ENCODE measurements around the gene UNG.
"Not testable (repeated sequence)": the region's sequence is repeated elsewhere in the genome, so short reads cannot be mapped to it uniquely, and the experiment has no call there.

The UNG gene

GRCh38 chr12:109097435-109098182 lies at the start of gene UNG:
Gene UNG, plus strand, starts transcription at chr12:109097597. Its CDS starts 83 bp downstream, at chr12:109097680.
- Histone ChIP-seq H3K4me1 (ENCODE audit: insufficient read depth, low read length) (peaks cover 7% of the 10 kb centered on the region; the same call in 1 of the 2 replicates), H3K4me3 (ENCODE audit: low read length) (peak within 1 kb of the TSS; percentile 95)

GRCh38 chr12:109048706-109049105 lies 48.7 kb upstream of the UNG start:
- not testable (repeated sequence) for H3K27me3 ChIP-seq (ENCODE audit: insufficient read depth, low read length); H3K36me3 ChIP-seq (ENCODE audit: insufficient read depth, low read depth, low read length); H3K27ac ChIP-seq (ENCODE audit: low read length); H3K9ac ChIP-seq (ENCODE audit: low read depth, low read length); H3K4me3 ChIP-seq (ENCODE audit: low read length); H3K9me3 ChIP-seq (ENCODE audit: insufficient read depth, low read depth, low read length); H3K4me1 ChIP-seq (ENCODE audit: insufficient read depth, low read length)

More at GRCh38 chr12:109097435-109098182, at the start of gene UNG:
- H3K36me3 ChIP-seq (ENCODE audit: insufficient read depth, low read depth, low read length), result peaks cover 41% of the 10 kb centered on the region
- H3K27ac ChIP-seq (ENCODE audit: low read length), result peak within 1 kb of the TSS; percentile 92
- peak within 1 kb of the TSS; percentile 96 for H3K9ac ChIP-seq (ENCODE audit: low read depth, low read length)
- peaks cover 6% of the 10 kb centered on the region; the same call in 1 of the 2 replicates for H3K27me3 ChIP-seq (ENCODE audit: insufficient read depth, low read length)
- no peaks in the 10 kb centered on the region for H3K9me3 ChIP-seq (ENCODE audit: insufficient read depth, low read depth, low read length)

GRCh38 chr12:109049794-109050193 lies 47.6 kb upstream of the UNG start:
- H3K9ac ChIP-seq (ENCODE audit: low read depth, low read length); H3K9me3 ChIP-seq (ENCODE audit: insufficient read depth, low read depth, low read length): not testable (repeated sequence)

GRCh38 chr12:109052097-109052413 lies 45.3 kb upstream of the UNG start:
- no peak overlapping the region for H3K27ac ChIP-seq (ENCODE audit: low read length)

More at GRCh38 chr12:109049794-109050193, 47.6 kb upstream of the UNG start:
- H3K4me1 ChIP-seq (ENCODE audit: insufficient read depth, low read length); H3K36me3 ChIP-seq (ENCODE audit: insufficient read depth, low read depth, low read length); H3K4me3 ChIP-seq (ENCODE audit: low read length); H3K27me3 ChIP-seq (ENCODE audit: insufficient read depth, low read length); H3K27ac ChIP-seq (ENCODE audit: low read length): not testable (repeated sequence)

GRCh38 chr12:109052414-109053323 lies 44.7 kb upstream of the UNG start, which contains the start of gene USP30:
Gene USP30, plus strand, starts transcription at chr12:109052576. Its CDS starts 103 bp downstream, at chr12:109052679.
- H3K9me3 ChIP-seq (ENCODE audit: insufficient read depth, low read depth, low read length), result no peaks in the 10 kb centered on the region
- H3K36me3 ChIP-seq (ENCODE audit: insufficient read depth, low read depth, low read length), result no peaks in the 10 kb centered on the region; the same call in 1 of the 2 replicates
- H3K4me3 ChIP-seq (ENCODE audit: low read length), result peak within 1 kb of the TSS; percentile 94
- H3K9ac ChIP-seq (ENCODE audit: low read depth, low read length), result peak within 1 kb of the TSS; percentile 79; the same call in 1 of the 2 replicates
- no peaks in the 10 kb centered on the region for H3K27me3 ChIP-seq (ENCODE audit: insufficient read depth, low read length)
- 0 out of 2 replicates have a peak, but pooled peaks cover 7% of the 10 kb centered on the region for H3K4me1 ChIP-seq (ENCODE audit: insufficient read depth, low read length)
- H3K27ac ChIP-seq (ENCODE audit: low read length), result no peak within 1 kb of the TSS

More at GRCh38 chr12:109052097-109052413, 45.3 kb upstream of the UNG start:
- Histone ChIP-seq H3K4me1 (ENCODE audit: insufficient read depth, low read length) (0 out of 2 replicates have a peak, but pooled peaks cover 7% of the 10 kb centered on the region), H3K4me3 (ENCODE audit: low read length) (peak overlapping the region; percentile 94), H3K9me3 (ENCODE audit: insufficient read depth, low read depth, low read length) (no peaks in the 10 kb centered on the region), H3K9ac (ENCODE audit: low read depth, low read length) (no peak overlapping the region), H3K27me3 (ENCODE audit: insufficient read depth, low read length) (no peaks in the 10 kb centered on the region), H3K36me3 (ENCODE audit: insufficient read depth, low read depth, low read length) (no peaks in the 10 kb centered on the region)

GRCh38 chr12:109053382-109054123 lies 43.8 kb upstream of the UNG start:
- H3K36me3 ChIP-seq (ENCODE audit: insufficient read depth, low read depth, low read length), result peaks cover 1% of the 10 kb centered on the region; the same call in 1 of the 2 replicates
- no peak overlapping the region for H3K27ac ChIP-seq (ENCODE audit: low read length)
- peak overlapping the region; percentile 94 for H3K4me3 ChIP-seq (ENCODE audit: low read length)
- 0 out of 2 replicates have a peak, but pooled peaks cover 7% of the 10 kb centered on the region for H3K4me1 ChIP-seq (ENCODE audit: insufficient read depth, low read length)
- H3K9me3 ChIP-seq (ENCODE audit: insufficient read depth, low read depth, low read length), result no peaks in the 10 kb centered on the region
- no peaks in the 10 kb centered on the region for H3K27me3 ChIP-seq (ENCODE audit: insufficient read depth, low read length)
- H3K9ac ChIP-seq (ENCODE audit: low read depth, low read length), result peak overlapping the region; percentile 79; the same call in 1 of the 2 replicates

GRCh38 chr12:109054124-109054513 lies 43.3 kb upstream of the UNG start:
- not testable (repeated sequence) for H3K9me3 ChIP-seq (ENCODE audit: insufficient read depth, low read depth, low read length); H3K9ac ChIP-seq (ENCODE audit: low read depth, low read length); H3K4me3 ChIP-seq (ENCODE audit: low read length); H3K27ac ChIP-seq (ENCODE audit: low read length); H3K36me3 ChIP-seq (ENCODE audit: insufficient read depth, low read depth, low read length); H3K4me1 ChIP-seq (ENCODE audit: insufficient read depth, low read length); H3K27me3 ChIP-seq (ENCODE audit: insufficient read depth, low read length)

- Histone ChIP-seq H3K4me3 (ENCODE audit: low read length) (no peak overlapping the region), H3K36me3 (ENCODE audit: insufficient read depth, low read depth, low read length) (peaks cover 4% of the 10 kb centered on the region; the same call in 1 of the 2 replicates), H3K27me3 (ENCODE audit: insufficient read depth, low read length) (no peaks in the 10 kb centered on the region), H3K9ac (ENCODE audit: low read depth, low read length) (no peak overlapping the region), H3K9me3 (ENCODE audit: insufficient read depth, low read depth, low read length) (no peaks in the 10 kb centered on the region), H3K27ac (ENCODE audit: low read length) (no peak overlapping the region), H3K4me1 (ENCODE audit: insufficient read depth, low read length) (0 out of 2 replicates have a peak, but pooled peaks cover 7% of the 10 kb centered on the region)
Observed at GRCh38 chr12:109054520-109054919, 42.9 kb upstream of the UNG start.

- H3K27me3 ChIP-seq (ENCODE audit: insufficient read depth, low read length), result no peaks in the 10 kb centered on the region
- peaks cover 4% of the 10 kb centered on the region; the same call in 1 of the 2 replicates for H3K36me3 ChIP-seq (ENCODE audit: insufficient read depth, low read depth, low read length)
- H3K9ac ChIP-seq (ENCODE audit: low read depth, low read length), result no peak overlapping the region
- H3K4me1 ChIP-seq (ENCODE audit: insufficient read depth, low read length), result 0 out of 2 replicates have a peak, but pooled peaks cover 7% of the 10 kb centered on the region
- H3K9me3 ChIP-seq (ENCODE audit: insufficient read depth, low read depth, low read length), result no peaks in the 10 kb centered on the region
- H3K27ac ChIP-seq (ENCODE audit: low read length), result no peak overlapping the region
- no peak overlapping the region for H3K4me3 ChIP-seq (ENCODE audit: low read length)
Observed at GRCh38 chr12:109056891-109057290, 40.5 kb upstream of the UNG start.

GRCh38 chr12:109057376-109057775 lies 40.0 kb upstream of the UNG start:
- Histone ChIP-seq H3K4me3 (ENCODE audit: low read length) (no peak overlapping the region), H3K36me3 (ENCODE audit: insufficient read depth, low read depth, low read length) (peaks cover 4% of the 10 kb centered on the region; the same call in 1 of the 2 replicates), H3K4me1 (ENCODE audit: insufficient read depth, low read length) (0 out of 2 replicates have a peak, but pooled peaks cover 7% of the 10 kb centered on the region), H3K27me3 (ENCODE audit: insufficient read depth, low read length) (no peaks in the 10 kb centered on the region), H3K27ac (ENCODE audit: low read length) (no peak overlapping the region), H3K9me3 (ENCODE audit: insufficient read depth, low read depth, low read length) (no peaks in the 10 kb centered on the region), H3K9ac (ENCODE audit: low read depth, low read length) (no peak overlapping the region)

GRCh38 chr12:109058773-109059172 lies 38.6 kb upstream of the UNG start:
- Histone ChIP-seq H3K9ac (ENCODE audit: low read depth, low read length) (no peak overlapping the region), H3K27ac (ENCODE audit: low read length) (no peak overlapping the region), H3K27me3 (ENCODE audit: insufficient read depth, low read length) (no peaks in the 10 kb centered on the region), H3K36me3 (ENCODE audit: insufficient read depth, low read depth, low read length) (peaks cover 4% of the 10 kb centered on the region; the same call in 1 of the 2 replicates), H3K9me3 (ENCODE audit: insufficient read depth, low read depth, low read length) (no peaks in the 10 kb centered on the region), H3K4me1 (ENCODE audit: insufficient read depth, low read length) (no peaks in the 10 kb centered on the region), H3K4me3 (ENCODE audit: low read length) (no peak overlapping the region)

All from iPS-20b (cell line).